ENCODE results near the gene ZNG1F.
"Not testable (repeated sequence)": the region's sequence is repeated elsewhere in the genome, so short reads cannot be mapped to it uniquely, and the experiment has no call there.

ZNG1F gene

DNA sequence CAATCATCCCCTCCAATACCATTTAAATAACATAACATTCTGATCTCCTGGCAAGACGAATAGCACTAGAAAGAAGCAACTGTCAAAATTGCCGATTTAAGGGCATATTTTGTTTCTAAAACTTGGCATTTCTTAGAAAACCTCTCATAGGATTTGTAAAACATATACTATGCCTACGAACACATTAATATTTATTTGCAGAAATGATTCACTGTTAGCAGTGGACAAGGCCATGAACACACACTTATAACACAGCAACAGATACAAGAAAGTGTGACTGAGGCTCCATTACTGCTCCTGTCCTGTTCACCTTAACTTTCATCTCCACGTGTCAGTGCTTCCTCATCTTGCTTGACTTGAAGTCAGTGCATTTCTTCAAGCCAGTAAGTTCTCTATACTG, 106.8 kb downstream of the ZNG1F start:
- not testable (repeated sequence) for DNase-seq

Data from NCI-H748 treated with DMSO at 0.1 percent for 48 hours (cell line).